GM18867 (cell line): ENCODE measurements around the gene RFX4.
"Not testable (repeated sequence)": the region's sequence is repeated elsewhere in the genome, so short reads cannot be mapped to it uniquely, and the experiment has no call there.

Experiments
- ATAC-seq: cut with Tn5 transposase; IDR thresholded peaks from one replicate; pipeline ENCODE4 v1.9.1; 2021; ENCODE audit warnings: mild to moderate bottlenecking, moderate library complexity; ENCODE audit not compliant: unreplicated experiment

The RFX4 gene

GRCh38 chr12:106590601-106591000, 7.8 kb downstream of the RFX4 start:
- no peak for ATAC-seq

DNA sequence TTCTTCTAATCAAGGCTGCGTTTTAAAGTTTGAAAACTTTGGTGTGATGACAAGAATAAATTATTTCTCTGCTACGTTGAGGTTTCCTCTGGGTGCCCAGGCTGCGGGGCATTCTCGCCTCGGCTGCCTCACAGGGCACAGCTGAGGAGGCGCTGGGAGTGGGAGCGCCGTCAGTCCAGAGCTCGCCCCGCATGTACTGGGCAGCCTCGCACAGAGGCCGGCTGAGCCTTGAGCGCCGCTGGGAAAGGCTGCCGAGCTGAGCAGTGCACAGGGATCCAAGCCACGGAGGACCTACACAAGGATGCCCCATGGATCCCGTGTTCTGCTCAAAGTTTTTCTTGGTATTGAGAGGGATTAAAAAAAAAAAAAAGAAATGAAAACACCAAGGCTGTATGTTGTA, 11.6 kb downstream of the RFX4 start:
- no peak for ATAC-seq

- ATAC-seq, result no peak
Observed at GRCh38 chr12:106595268-106595667, 12.5 kb downstream of the RFX4 start.

GRCh38 chr12:106598003-106598402, 15.2 kb downstream of the RFX4 start:
- no peak for ATAC-seq

- ATAC-seq, result no peak
Observed at GRCh38 chr12:106599302-106599701, 16.5 kb downstream of the RFX4 start.

DNA sequence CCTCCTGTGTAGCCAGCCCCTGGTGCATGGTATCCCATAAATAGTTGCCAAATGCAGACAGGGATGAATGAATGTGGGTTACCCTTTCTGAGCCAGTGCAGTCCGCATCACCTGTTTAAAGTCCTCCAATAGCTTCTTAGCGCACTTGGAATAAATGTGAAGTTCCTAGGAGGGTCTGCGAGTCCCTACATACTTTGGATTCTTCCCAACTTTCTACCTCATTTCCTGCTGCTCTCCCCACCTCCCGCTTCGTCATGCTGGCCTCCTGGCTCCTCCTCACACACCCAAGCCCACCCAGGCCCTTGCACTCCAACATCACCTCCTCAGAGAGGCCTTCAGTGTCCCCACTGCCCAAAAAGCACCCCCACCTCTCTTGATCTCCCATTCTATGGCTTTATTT, 17.7 kb downstream of the RFX4 start:
- no peak for ATAC-seq

DNA sequence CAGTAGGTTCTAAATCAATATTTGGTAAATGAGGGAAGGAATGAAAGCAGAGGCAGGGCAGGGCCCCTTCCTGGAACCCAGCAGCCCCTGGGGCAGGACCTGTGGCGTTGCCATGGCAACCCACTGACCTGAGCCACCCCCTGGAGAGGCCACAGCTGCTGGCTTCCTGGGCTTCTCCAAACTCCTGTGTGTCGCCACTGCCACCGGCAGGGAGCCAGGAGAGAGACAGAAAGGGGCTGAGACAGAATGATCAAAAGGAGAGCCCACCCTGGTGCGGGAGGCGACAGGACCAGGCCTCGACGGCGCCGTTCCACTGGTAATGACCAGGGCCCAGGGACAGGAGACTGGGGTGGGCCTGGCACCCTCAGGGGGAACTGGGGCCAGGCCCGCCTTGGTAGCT, 18.2 kb downstream of the RFX4 start:
- ATAC-seq, result no peak

- ATAC-seq, result no peak
Observed at GRCh38 chr12:106601496-106601895, 18.7 kb downstream of the RFX4 start.

- ATAC-seq, result no peak
Observed at GRCh38 chr12:106602076-106602475, 19.3 kb downstream of the RFX4 start.

DNA sequence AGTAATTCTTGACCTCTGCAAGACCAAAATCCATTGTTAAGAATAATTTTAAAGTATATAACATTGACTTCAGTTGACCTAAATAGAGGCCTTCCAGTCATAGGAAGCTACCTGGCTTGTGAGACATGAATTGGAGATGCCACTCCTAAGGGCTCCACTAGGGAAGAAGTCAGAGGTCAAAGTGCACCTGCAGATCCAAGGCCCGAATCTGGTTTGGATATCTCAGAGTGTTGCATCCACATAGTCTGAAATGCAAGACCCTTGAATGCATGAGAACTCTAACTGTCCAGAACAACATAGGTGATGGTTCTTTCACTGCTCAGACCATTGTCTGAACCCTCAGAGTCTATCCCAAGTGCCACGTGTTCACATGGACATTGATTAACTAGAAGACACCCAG, 22.4 kb downstream of the RFX4 start:
- ATAC-seq, result no peak

- ATAC-seq, result not testable (repeated sequence)
Observed at GRCh38 chr12:106620588-106620987, 37.8 kb downstream of the RFX4 start.

DNA sequence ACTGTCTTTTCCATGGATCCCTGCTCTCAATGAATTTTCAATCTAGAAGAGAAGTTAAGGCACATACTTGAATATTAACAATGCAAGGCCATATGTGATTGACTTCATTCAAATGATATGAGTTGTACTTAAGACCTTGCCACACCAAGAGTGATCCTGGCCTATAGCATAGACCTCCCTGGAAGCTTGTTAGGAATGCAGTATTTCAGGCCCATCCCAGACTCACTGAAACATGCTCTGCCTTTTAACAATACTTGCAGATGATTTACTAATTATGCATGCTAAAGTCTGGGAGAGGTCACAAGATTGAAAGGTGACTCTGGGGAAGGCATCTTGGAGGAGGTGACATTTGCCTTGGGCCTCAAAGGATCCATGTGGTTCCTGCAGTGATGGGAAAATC, 43.2 kb downstream of the RFX4 start:
- no peak for ATAC-seq

DNA sequence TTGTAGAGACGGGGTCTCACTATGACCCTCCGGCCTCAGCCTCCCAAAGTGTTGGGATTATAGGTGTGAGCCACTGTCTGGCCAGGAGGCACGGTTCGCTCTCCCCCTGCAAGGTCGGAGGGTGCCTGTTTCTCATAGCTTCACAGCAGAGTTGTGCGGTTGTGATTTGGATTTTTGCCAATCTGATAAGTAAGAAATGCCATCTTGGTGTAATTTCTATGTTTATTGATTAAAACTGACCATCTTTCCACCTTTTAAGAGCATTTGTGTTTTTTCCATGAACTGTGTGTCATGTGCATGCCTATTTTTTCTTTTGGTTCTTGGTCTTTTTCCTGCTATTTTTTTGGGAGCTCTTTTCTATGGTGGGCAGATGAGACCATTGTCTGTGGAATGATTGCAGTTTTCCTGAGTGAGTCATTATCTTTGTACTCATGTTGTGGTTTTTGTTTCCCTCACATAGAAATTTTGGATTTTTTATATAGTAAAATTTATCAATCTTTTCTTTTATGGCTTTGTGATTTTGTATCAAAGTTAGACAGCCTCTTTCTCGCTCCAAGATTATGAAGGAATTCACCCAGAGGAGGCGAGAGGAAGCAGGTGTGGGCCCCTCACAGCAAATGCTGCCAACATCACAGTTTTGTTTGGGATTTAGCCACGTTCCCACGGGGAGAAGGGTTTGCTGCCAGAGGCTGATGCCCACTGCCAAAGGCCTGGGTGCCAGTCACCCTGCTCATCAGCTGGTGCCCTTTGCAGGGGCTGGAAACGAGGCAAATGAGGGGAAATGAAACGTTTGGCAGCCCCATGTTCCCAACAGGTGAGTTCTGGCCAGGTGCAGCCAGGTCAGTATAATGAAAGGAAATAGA, 47.2 kb downstream of the RFX4 start:
- no peak for ATAC-seq

GRCh38 chr12:106631150-106631549, 48.3 kb downstream of the RFX4 start:
- ATAC-seq, result no peak

DNA sequence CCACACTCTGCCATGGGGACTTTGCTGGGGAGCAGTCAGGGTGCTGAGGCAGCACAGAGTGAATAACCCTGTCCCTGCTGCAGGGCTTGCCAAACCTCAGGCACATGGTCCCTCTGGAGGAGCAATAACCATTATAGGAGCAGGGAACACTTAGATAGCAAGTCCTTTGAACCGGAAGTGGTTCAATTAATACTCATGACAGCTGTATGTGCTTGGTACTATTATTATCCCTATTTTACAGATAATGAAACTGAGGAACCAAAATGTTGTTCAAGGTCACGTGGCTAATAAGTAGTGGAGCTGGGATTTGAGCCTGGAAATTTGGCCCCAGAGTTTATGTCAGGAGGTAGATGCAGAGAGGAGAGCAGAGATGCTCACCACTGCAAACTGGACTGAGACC, 49.0 kb downstream of the RFX4 start:
- ATAC-seq, result no peak

GRCh38 chr12:106632797-106633450, 50.1 kb downstream of the RFX4 start:
- no peak for ATAC-seq

- no peak for ATAC-seq
Observed at GRCh38 chr12:106633451-106633823, 50.6 kb downstream of the RFX4 start.

- no peak for ATAC-seq
Observed at GRCh38 chr12:106634206-106634605, 51.4 kb downstream of the RFX4 start.

- ATAC-seq, result no peak
Observed at GRCh38 chr12:106643000-106643399, 60.2 kb downstream of the RFX4 start.

DNA sequence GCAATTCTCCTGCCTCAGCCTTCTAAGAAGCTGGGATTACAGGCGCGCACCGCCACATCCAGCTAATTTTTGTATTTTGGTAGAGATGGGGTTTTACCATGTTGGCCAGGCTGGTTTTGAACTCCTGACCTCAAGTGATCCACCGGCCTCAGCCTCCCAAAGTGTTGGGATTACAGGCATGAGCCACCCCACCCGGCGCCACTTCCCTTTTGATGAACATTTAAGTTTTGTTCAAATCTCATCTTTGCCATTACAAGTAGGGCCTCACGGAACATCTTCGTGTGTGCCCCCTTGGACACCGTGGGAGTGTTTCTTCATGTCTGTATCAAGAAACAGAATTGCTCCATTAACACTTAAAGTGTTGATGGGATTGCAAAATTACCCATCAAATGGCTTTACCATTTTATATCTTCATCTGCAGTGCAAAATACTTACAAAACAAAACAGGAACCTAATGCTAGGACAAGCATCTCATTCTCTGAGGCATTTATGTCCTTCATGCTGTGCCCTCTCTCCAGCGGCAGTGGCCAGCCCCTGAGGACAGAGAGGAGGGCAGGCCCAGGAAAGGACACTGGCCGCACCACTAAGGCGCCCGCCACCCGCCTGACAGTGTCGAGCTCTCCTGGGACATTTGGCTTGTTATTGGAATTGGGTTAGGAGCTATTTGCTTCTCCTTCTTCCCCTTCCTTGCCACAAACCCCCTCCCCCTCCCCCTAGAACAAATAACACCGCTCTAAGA, 61.7 kb downstream of the RFX4 start:
- no peak for ATAC-seq

DNA sequence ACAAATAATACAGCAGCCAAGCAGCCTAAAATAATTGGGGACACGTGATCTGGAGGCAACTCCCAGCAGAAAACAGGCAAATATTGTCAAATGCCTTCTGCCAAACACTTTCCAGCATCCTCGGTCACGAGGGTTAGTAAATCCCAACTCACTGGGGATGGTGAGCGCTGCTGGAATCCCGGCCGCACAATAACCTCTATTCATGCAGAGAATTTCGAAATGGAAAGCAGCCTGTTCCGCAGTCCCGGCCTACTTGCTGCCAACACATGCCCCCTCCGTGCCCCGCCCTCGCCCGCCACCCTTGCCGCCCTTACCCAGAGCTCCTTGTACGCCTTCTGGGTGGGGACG, 62.2 kb downstream of the RFX4 start:
- no peak for ATAC-seq
